SK-N-MC (cell line): ENCODE measurements around the gene PLSCR4.

ENCODE experiments used
- EZH2 ChIP-seq: fragments of 200-600 bp; sonication (generic); IDR thresholded peaks from one replicate; pipeline ENCODE4 v1.6.1; 2017; ENCODE audit warnings: antibody characterized with exemption
- POLR2AphosphoS5 ChIP-seq: IDR thresholded peaks from 2 replicates; pipeline ENCODE4 v1.6.1; 2012; ENCODE audit warnings: mild to moderate bottlenecking, low read depth, low read length, borderline replicate concordance

- TF ChIP-seq POLR2AphosphoS5 (no peak), EZH2 (no peak)
Observed at GRCh38 chr3:146279951-146280350, 29.0 kb upstream of the PLSCR4 start.
